ENCODE measurements around the gene IFT81.

IFT81 gene

GRCh38 chr12:110122929-110123328 lies 1.2 kb upstream of the IFT81 start:
- H3K79me2 ChIP-seq (ENCODE audit: insufficient read depth, low read length) = no peaks in the 10 kb centered on the region
- no peaks in the 10 kb centered on the region for H3K36me3 ChIP-seq (ENCODE audit: low read length)
- no peaks in the 10 kb centered on the region for H3K9me2 ChIP-seq (replicated peaks; ENCODE audit: insufficient read depth, low read length)
- H3F3A ChIP-seq (ENCODE audit: insufficient read depth) = no peaks in the 10 kb centered on the region; the same call in 1 of the 2 replicates
- H3K4me2 ChIP-seq (ENCODE audit: low read depth, low read length, poor library complexity, severe bottlenecking) = no peak overlapping the region
- H2AFZ ChIP-seq (ENCODE audit: low read depth, low read length, severe bottlenecking) = no peak overlapping the region
- no peak overlapping the region for H3K4me3 ChIP-seq (ENCODE audit: insufficient read depth, low read length, poor library complexity, severe bottlenecking)
- H3K9ac ChIP-seq (ENCODE audit: low read length) = no peak overlapping the region
- H4K20me1 ChIP-seq (ENCODE audit: low read depth, low read length) = no peaks in the 10 kb centered on the region
- H3K27me3 ChIP-seq (ENCODE audit: low read length) = no peaks in the 10 kb centered on the region
- H3K9me3 ChIP-seq (ENCODE audit: insufficient read depth, low read length) = no peaks in the 10 kb centered on the region
- no peak overlapping the region for H3K27ac ChIP-seq (ENCODE audit: low read depth, low read length)
- TF ChIP-seq EZH2phosphoT487 (conservative IDR thresholded peaks at IDR 0.05; ENCODE audit: low read length) = no peak
- TF ChIP-seq, protein P1, sequence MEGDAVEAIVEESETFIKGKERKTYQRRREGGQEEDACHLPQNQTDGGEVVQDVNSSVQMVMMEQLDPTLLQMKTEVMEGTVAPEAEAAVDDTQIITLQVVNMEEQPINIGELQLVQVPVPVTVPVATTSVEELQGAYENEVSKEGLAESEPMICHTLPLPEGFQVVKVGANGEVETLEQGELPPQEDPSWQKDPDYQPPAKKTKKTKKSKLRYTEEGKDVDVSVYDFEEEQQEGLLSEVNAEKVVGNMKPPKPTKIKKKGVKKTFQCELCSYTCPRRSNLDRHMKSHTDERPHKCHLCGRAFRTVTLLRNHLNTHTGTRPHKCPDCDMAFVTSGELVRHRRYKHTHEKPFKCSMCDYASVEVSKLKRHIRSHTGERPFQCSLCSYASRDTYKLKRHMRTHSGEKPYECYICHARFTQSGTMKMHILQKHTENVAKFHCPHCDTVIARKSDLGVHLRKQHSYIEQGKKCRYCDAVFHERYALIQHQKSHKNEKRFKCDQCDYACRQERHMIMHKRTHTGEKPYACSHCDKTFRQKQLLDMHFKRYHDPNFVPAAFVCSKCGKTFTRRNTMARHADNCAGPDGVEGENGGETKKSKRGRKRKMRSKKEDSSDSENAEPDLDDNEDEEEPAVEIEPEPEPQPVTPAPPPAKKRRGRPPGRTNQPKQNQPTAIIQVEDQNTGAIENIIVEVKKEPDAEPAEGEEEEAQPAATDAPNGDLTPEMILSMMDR (IDR thresholded peaks at IDR 0.05; ENCODE audit: insufficient read depth, low read length, poor library complexity, severe bottlenecking) = no peak

DNA sequence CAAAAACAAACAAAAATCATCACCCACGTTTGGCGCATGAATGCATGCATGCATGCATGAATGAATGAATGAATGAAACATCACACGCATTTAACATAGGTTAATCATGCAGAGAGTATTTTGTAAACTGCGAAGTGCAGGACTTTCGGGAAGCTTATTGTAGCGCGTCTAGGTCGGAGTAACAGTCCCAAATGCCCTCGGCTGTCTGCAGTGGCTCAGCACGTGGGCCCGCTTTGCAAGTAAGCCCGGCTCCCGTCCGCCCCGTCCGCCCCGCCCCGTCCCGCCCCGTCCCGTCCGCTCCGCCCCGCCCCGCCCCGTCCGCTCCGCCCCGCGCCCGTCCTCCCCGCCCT lies 263 bp upstream of the IFT81 start:
- H3K4me2 ChIP-seq (ENCODE audit: low read depth, low read length, poor library complexity, severe bottlenecking) = peak overlapping the region; percentile 48
- no peak overlapping the region for H3K4me3 ChIP-seq (ENCODE audit: insufficient read depth, low read length, poor library complexity, severe bottlenecking)
- H3K9ac ChIP-seq (ENCODE audit: low read length) = no peak overlapping the region

DNA sequence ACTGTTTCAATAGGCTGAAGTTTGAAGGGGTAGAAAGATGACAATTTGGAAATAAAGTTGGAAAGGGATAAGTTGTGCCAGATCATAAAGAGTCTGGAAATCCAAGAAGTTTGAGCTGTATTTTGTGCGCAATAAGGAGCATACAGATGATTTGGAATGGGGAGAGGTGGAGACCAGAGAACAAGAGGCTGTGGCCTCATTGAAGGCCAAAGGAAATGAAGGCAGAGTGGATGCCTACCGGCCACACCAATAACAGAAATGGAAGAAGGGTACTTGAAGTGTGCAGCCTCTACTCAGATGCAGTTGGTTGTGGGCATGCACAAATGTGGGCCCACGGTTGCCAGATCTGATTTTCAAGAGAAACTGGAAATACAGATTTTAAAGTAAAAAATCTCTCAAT lies 2.4 kb downstream of the IFT81 start:
- no peak overlapping the region for H3K4me3 ChIP-seq (ENCODE audit: insufficient read depth, low read length, poor library complexity, severe bottlenecking)
- no peak overlapping the region for H2AFZ ChIP-seq (ENCODE audit: low read depth, low read length, severe bottlenecking)
- H3K9me2 ChIP-seq (replicated peaks; ENCODE audit: insufficient read depth, low read length) = no peaks in the 10 kb centered on the region
- no peak overlapping the region for H3K9ac ChIP-seq (ENCODE audit: low read length)
- no peaks in the 10 kb centered on the region for H3K27me3 ChIP-seq (ENCODE audit: low read length)
- no peaks in the 10 kb centered on the region for H4K20me1 ChIP-seq (ENCODE audit: low read depth, low read length)
- H3K4me2 ChIP-seq (ENCODE audit: low read depth, low read length, poor library complexity, severe bottlenecking) = no peak overlapping the region
- H3K9me3 ChIP-seq (ENCODE audit: insufficient read depth, low read length) = no peaks in the 10 kb centered on the region
- H3F3A ChIP-seq (ENCODE audit: insufficient read depth) = no peaks in the 10 kb centered on the region; the same call in 1 of the 2 replicates
- H3K79me2 ChIP-seq (ENCODE audit: insufficient read depth, low read length) = no peaks in the 10 kb centered on the region
- H3K36me3 ChIP-seq (ENCODE audit: low read length) = no peaks in the 10 kb centered on the region
- TF ChIP-seq EZH2phosphoT487 (conservative IDR thresholded peaks at IDR 0.05; ENCODE audit: low read length) = no peak
- TF ChIP-seq, protein P1 (IDR thresholded peaks at IDR 0.05; ENCODE audit: insufficient read depth, low read length, poor library complexity, severe bottlenecking) = no peak
- no peak overlapping the region for H3K27ac ChIP-seq (ENCODE audit: low read depth, low read length)

More for the DNA sequence above, 263 bp upstream of the IFT81 start:
- no peaks in the 10 kb centered on the region for H3K27me3 ChIP-seq (ENCODE audit: low read length)
- H3K27ac ChIP-seq (ENCODE audit: low read depth, low read length) = no peak overlapping the region
- H3K9me2 ChIP-seq (replicated peaks; ENCODE audit: insufficient read depth, low read length) = no peaks in the 10 kb centered on the region
- peak overlapping the region; percentile 62 for H2AFZ ChIP-seq (ENCODE audit: low read depth, low read length, severe bottlenecking)
- H3K9me3 ChIP-seq (ENCODE audit: insufficient read depth, low read length) = no peaks in the 10 kb centered on the region
- H4K20me1 ChIP-seq (ENCODE audit: low read depth, low read length) = no peaks in the 10 kb centered on the region
- no peaks in the 10 kb centered on the region for H3K79me2 ChIP-seq (ENCODE audit: insufficient read depth, low read length)
- no peak for TF ChIP-seq EZH2phosphoT487 (conservative IDR thresholded peaks at IDR 0.05; ENCODE audit: low read length)
- TF ChIP-seq, protein P1 (IDR thresholded peaks at IDR 0.05; ENCODE audit: insufficient read depth, low read length, poor library complexity, severe bottlenecking) = no peak
- H3F3A ChIP-seq (ENCODE audit: insufficient read depth) = no peaks in the 10 kb centered on the region; the same call in 1 of the 2 replicates
- H3K36me3 ChIP-seq (ENCODE audit: low read length) = no peaks in the 10 kb centered on the region
